ENCODE measurements around the gene MMP15. TPM values are rescaled to one million over a fixed set of nuclear protein-coding genes. Genes with fewer than 3 reads are reported as not detected.

MMP15 gene
- total and polyA plus RNA-seq, 9 donors = 0.86 to 6.7 (median 2.6) TPM

GRCh38 chr16:58029410-58029809, 3.9 kb downstream of the MMP15 start:
- Histone ChIP-seq H3K9me3 (no peaks in the 10 kb centered on the region), H3K36me3 (no peaks in the 10 kb centered on the region), H3K4me3 (no peak overlapping the region), H3K27ac (no peak overlapping the region), H3K27me3 (no peaks in the 10 kb centered on the region), H3K4me1 (ENCODE audit: insufficient read depth) (peaks cover 9% of the 10 kb centered on the region)
- DNase-seq = no peak
- intact Hi-C loops (cut with DNase I) = loop anchor here (5.0 to 10.0 kb wide), 4 partner anchors 83 to 465 kb away; partner anchors contain the start of genes CSNK2A2 (in 2 of the 4) and CFAP20 (in 1 of the 4)
- 87 to 91% (median 90%) methylated on average over 2 of the region's 2 CpGs for WGBS, 3 donors
- no peak for TF ChIP-seq EP300 (IDR thresholded peaks at IDR 0.05)
- TF ChIP-seq POLR2A (IDR thresholded peaks at IDR 0.05) = no peak
- no peak for TF ChIP-seq CTCF (IDR thresholded peaks at IDR 0.05)

GRCh38 chr16:58030136-58030840, 4.7 kb downstream of the MMP15 start:
- intact Hi-C loops (cut with DNase I) = no loop called here
- DNase-seq = no peak
- Histone ChIP-seq H3K27me3 (no peaks in the 10 kb centered on the region), H3K36me3 (no peaks in the 10 kb centered on the region), H3K9me3 (no peaks in the 10 kb centered on the region), H3K27ac (no peak overlapping the region), H3K4me3 (no peak overlapping the region), H3K4me1 (ENCODE audit: insufficient read depth) (peaks cover 6% of the 10 kb centered on the region)
- 84 to 90% (median 90%) methylated on average over 11 of the region's 11 CpGs for WGBS, 3 donors
- TF ChIP-seq EP300 (IDR thresholded peaks at IDR 0.05) (no peak), POLR2A (IDR thresholded peaks at IDR 0.05) (no peak), CTCF (IDR thresholded peaks at IDR 0.05) (no peak)

GRCh38 chr16:58031016-58031800, 5.7 kb downstream of the MMP15 start:
- intact Hi-C loops (cut with DNase I) = no loop called here
- no peaks in the 10 kb centered on the region for H3K9me3 ChIP-seq

More at GRCh38 chr16:58031016-58031800, 5.7 kb downstream of the MMP15 start:
- DNase-seq = no peak
- TF ChIP-seq EP300 (IDR thresholded peaks at IDR 0.05) (no peak), POLR2A (IDR thresholded peaks at IDR 0.05) (no peak), CTCF (IDR thresholded peaks at IDR 0.05) (no peak)
- WGBS, 3 donors = 60 to 69% (median 64%) methylated on average over 14 of the region's 14 CpGs
- Histone ChIP-seq H3K27me3 (no peaks in the 10 kb centered on the region), H3K36me3 (no peaks in the 10 kb centered on the region), H3K27ac (no peak overlapping the region), H3K4me1 (ENCODE audit: insufficient read depth) (peaks cover 5% of the 10 kb centered on the region), H3K4me3 (no peak overlapping the region)
